CD4-positive, alpha-beta T cell (primary cell): ENCODE measurements around the gene ZMAT5. TPM values are rescaled to one million over a fixed set of nuclear protein-coding genes. Genes with fewer than 3 reads are reported as not detected.

Source experiments
- ATAC-seq: fragments of 200-7000 bp; cut with Tn5 transposase; one replicate; pipeline ENCODE4 v1.10.0; 2022; ENCODE audit warnings: mild to moderate bottlenecking; ENCODE audit not compliant: poor library complexity
- CTCF ChIA-PET: fragments of 350-600 bp; sonication (Branson Sonifier 250); formaldehyde crosslinking; loops from one replicate; lab custom pipeline; 2021; ENCODE audit warnings: antibody characterized with exemption, inconsistent platforms; lab: Charles Lee
- POLR2A ChIA-PET: fragments of 350-600 bp; sonication (Branson Sonifier 250); formaldehyde crosslinking; loops from one replicate; lab custom pipeline; 2021; ENCODE audit warnings: antibody characterized with exemption, inconsistent platforms; lab: Charles Lee
- DNase-seq, 14 experiments: peaks; one replicate each; pipeline ENCODE4 v3.0.0-alpha.2; 2013 to 2020; ENCODE audit warnings: mixed read lengths in 2 of 14
- H3K27ac ChIP-seq, 2 donors: one replicate each; pipeline versions ENCODE4 v1.5.1 to v1.7.0; 2013; ENCODE audit warnings: low read length in 2 of 2, low read depth in 1 of 2, mild to moderate bottlenecking in 1 of 2
- H3K27me3 ChIP-seq, 2 experiments: 1 replicate in 1 of 2; 2 replicates in 1 of 2; pipeline versions ENCODE4 v1.6.1 to v1.7.0; 2013; ENCODE audit warnings: low read length in 2 of 2, control low read depth in 1 of 2, mild to moderate bottlenecking in 1 of 2, moderate library complexity in 1 of 2; ENCODE audit not compliant: insufficient read depth in 2 of 2, control insufficient read depth in 1 of 2
- H3K36me3 ChIP-seq: one replicate; pipeline ENCODE4 v1.6.1; 2013; ENCODE audit warnings: low read length, control low read depth; ENCODE audit not compliant: insufficient read depth
- H3K4me1 ChIP-seq: one replicate; pipeline ENCODE4 v1.6.1; 2013; ENCODE audit warnings: low read length, control low read depth; ENCODE audit not compliant: insufficient read depth
- H3K4me3 ChIP-seq: one replicate; pipeline ENCODE4 v1.5.1; 2013; ENCODE audit warnings: mild to moderate bottlenecking, low read length, moderate library complexity
- H3K9me3 ChIP-seq, 2 experiments: 1 replicate in 1 of 2; 2 replicates in 1 of 2; pipeline versions ENCODE4 v1.6.1 to v1.7.0; 2013; ENCODE audit warnings: low read length in 2 of 2, mild to moderate bottlenecking in 2 of 2, control low read depth in 1 of 2, moderate library complexity in 1 of 2; ENCODE audit not compliant: control insufficient read depth in 1 of 2, insufficient read depth in 1 of 2
- H3K27ac Mint-ChIP-seq: one replicate; pipeline ENCODE4 v1.8.0; 2020; ENCODE audit warnings: mixed read lengths
- H3K27me3 Mint-ChIP-seq: one replicate; pipeline ENCODE4 v1.8.0; 2021; ENCODE audit warnings: mixed read lengths
- H3K36me3 Mint-ChIP-seq: one replicate; pipeline ENCODE4 v1.8.0; 2021; ENCODE audit warnings: low read depth, mixed read lengths
- H3K4me1 Mint-ChIP-seq: one replicate; pipeline ENCODE4 v1.8.0; 2021; ENCODE audit warnings: low read depth, mixed read lengths
- H3K4me3 Mint-ChIP-seq: one replicate; pipeline ENCODE4 v1.8.0; 2020; ENCODE audit warnings: mild to moderate bottlenecking, mixed read lengths
- H3K9me3 Mint-ChIP-seq: one replicate; pipeline ENCODE4 v1.8.0; 2020; ENCODE audit warnings: mixed read lengths
- CTCF ChIP-seq: fragments of 200-600 bp; IDR thresholded peaks from one replicate; pipeline ENCODE4 v1.8.0; 2022; ENCODE audit warnings: antibody characterized with exemption, mild to moderate bottlenecking
- intact Hi-C, 2 experiments: fragments of 100-400 bp; cut with DNase I in 1 of 2; cut with micrococcal nuclease in 1 of 2; formaldehyde crosslinking; loops; one replicate each; pipeline versions ENCODE4 v1.15.1 to v1.9.0; 2023 to 2025; cut with DNase I, micrococcal nuclease
- total RNA-seq, 174 experiments: library from RNA in 2 of 174; stranded (reverse) in 2 of 174; gene quantifications; one replicate each; pipeline ENCODE4 v1.2.3 and lab custom pipeline; 2021 to 2026

Gene ZMAT5
- total RNA-seq, 2 experiments from 2014 or later: 5.6 to 6.6 TPM

- Mint-ChIP-seq H3K36me3 (peaks cover 90% of the 10 kb centered on the region), H3K27ac (no peak overlapping the region), H3K9me3 (no peaks in the 10 kb centered on the region), H3K27me3 (no peaks in the 10 kb centered on the region), H3K4me3 (no peak overlapping the region), H3K4me1 (no peaks in the 10 kb centered on the region)
- TF ChIP-seq CTCF: no peak
- CTCF ChIA-PET: no interaction called here
- no peak overlapping the region for H3K27ac ChIP-seq
- H3K9me3 ChIP-seq: no peaks in the 10 kb centered on the region
- POLR2A ChIA-PET: no interaction called here
- ATAC-seq: no peak
- intact Hi-C loops: no loop called here
- no peak overlapping the region for H3K4me3 ChIP-seq
- no peaks in the 10 kb centered on the region for H3K4me1 ChIP-seq
- DNase-seq: no peak
- no peaks in the 10 kb centered on the region for H3K27me3 ChIP-seq
- H3K36me3 ChIP-seq: peaks cover 83% of the 10 kb centered on the region
Observed at GRCh38 chr22:29795663-29796062, 28.9 kb upstream of the ZMAT5 start.

GRCh38 chr22:29793396-29793795, 26.6 kb upstream of the ZMAT5 start:
- ChIA-PET CTCF (no interaction called here), POLR2A (no interaction called here)
- Histone ChIP-seq H3K4me3 (no peak overlapping the region), H3K27ac (no peak overlapping the region), H3K4me1 (no peaks in the 10 kb centered on the region), H3K9me3 (no peaks in the 10 kb centered on the region), H3K27me3 (no peaks in the 10 kb centered on the region), H3K36me3 (peaks cover 82% of the 10 kb centered on the region)
- Mint-ChIP-seq H3K9me3 (no peaks in the 10 kb centered on the region), H3K27me3 (no peaks in the 10 kb centered on the region), H3K27ac (no peak overlapping the region), H3K4me1 (no peaks in the 10 kb centered on the region), H3K4me3 (no peak overlapping the region), H3K36me3 (peaks cover 91% of the 10 kb centered on the region)
- TF ChIP-seq CTCF: no peak
- DNase-seq (no peak), ATAC-seq (no peak)
- intact Hi-C loops: no loop called here

DNA sequence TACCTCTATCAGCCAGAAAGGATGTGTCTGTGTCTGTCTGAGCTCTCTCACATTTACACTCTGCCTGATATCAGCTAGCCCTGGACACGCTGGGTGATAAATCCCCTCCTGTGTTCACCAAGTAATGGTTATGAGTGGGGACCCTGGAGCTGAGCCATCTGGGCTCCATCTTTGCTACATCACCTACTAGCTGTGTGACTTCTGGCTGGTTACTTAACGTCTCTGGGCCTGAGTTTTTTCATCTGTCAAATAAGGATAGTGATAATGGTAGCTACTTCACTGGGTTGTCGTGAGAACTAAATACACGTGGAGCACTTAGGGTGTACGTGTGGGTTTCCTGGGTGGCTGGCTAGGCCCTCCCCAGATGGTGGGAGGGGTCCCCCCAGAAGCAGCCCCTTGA, 23.3 kb upstream of the ZMAT5 start:
- CTCF ChIA-PET: no interaction called here
- no peak for TF ChIP-seq CTCF
- H3K36me3 Mint-ChIP-seq: peaks cover 67% of the 10 kb centered on the region

More for the DNA sequence above, 23.3 kb upstream of the ZMAT5 start:
- H3K4me1 ChIP-seq: no peaks in the 10 kb centered on the region
- H3K4me3 ChIP-seq: no peak overlapping the region
- H3K27me3 ChIP-seq: no peaks in the 10 kb centered on the region
- no peaks in the 10 kb centered on the region for H3K27me3 Mint-ChIP-seq
- no peak overlapping the region for H3K4me3 Mint-ChIP-seq
- H3K27ac ChIP-seq: no peak overlapping the region
- no peaks in the 10 kb centered on the region for H3K9me3 ChIP-seq
- POLR2A ChIA-PET: no interaction called here
- peaks cover 56% of the 10 kb centered on the region for H3K36me3 ChIP-seq
- H3K9me3 Mint-ChIP-seq: no peaks in the 10 kb centered on the region
- no peak for ATAC-seq
- intact Hi-C loops: no loop called here
- H3K4me1 Mint-ChIP-seq: no peaks in the 10 kb centered on the region
- no peak overlapping the region for H3K27ac Mint-ChIP-seq
- DNase-seq: no peak
